VCaP (cell line): ENCODE measurements around the gene C1QTNF7.

Experiments used
- H3K27ac ChIP-seq: fragments of 450-650 bp; 2 replicates; pipeline ENCODE4 v1.5.1; 2017
- TF ChIP-seq, protein P1 (sequence below): fragments of 450-650 bp; conservative IDR thresholded peaks from 2 replicates; pipeline ENCODE4 v1.5.1; 2017; ENCODE audit warnings: mild to moderate bottlenecking, moderate library complexity

C1QTNF7 gene

DNA sequence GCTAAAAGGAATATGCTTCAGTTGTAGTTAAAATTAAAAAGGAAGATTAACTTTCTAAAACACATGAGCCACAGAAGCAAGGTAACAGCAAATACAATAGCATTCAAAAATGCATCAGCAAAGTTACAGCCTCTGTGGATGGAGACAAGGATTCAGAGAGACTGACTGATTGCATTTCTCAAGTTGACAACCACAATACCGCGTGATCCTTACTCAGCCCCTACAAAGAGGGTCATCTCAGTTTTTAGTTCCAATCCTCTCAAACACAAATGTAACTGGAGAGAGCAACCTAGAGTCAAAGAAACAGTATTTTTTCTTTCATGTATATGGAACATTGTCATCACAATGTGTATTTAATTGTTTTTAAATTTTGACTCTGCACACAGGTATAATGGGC is 14.2 kb upstream of the C1QTNF7 start:
- TF ChIP-seq, protein P1, sequence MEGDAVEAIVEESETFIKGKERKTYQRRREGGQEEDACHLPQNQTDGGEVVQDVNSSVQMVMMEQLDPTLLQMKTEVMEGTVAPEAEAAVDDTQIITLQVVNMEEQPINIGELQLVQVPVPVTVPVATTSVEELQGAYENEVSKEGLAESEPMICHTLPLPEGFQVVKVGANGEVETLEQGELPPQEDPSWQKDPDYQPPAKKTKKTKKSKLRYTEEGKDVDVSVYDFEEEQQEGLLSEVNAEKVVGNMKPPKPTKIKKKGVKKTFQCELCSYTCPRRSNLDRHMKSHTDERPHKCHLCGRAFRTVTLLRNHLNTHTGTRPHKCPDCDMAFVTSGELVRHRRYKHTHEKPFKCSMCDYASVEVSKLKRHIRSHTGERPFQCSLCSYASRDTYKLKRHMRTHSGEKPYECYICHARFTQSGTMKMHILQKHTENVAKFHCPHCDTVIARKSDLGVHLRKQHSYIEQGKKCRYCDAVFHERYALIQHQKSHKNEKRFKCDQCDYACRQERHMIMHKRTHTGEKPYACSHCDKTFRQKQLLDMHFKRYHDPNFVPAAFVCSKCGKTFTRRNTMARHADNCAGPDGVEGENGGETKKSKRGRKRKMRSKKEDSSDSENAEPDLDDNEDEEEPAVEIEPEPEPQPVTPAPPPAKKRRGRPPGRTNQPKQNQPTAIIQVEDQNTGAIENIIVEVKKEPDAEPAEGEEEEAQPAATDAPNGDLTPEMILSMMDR, result no peak
- no peak overlapping the region for H3K27ac ChIP-seq

DNA sequence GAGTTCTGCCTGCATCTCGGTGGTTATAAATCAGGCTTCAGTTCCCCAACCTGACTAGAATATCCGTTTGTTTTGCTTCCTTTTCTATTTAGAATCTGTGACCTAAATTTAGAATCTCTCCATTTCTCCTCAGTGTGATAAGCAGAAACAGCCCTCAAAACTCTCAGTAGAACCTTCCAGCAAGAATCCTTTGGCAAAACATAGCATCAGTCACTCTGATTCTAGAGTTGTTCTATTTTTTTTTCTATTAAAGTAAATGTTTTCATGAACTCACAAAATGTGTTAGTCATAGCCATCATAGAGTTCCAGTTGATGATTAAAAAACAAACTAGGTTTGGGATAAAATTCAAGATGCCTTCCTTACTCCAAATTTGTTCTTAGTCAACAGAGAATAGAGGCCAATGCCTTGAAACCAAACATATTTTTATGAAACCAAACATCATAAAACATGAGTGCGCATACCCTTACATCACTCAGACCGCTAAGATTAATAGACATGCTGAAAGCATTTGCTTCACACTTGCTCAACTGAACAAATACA is 13.2 kb upstream of the C1QTNF7 start:
- H3K27ac ChIP-seq, result no peak overlapping the region
- TF ChIP-seq, protein P1, result no peak

DNA sequence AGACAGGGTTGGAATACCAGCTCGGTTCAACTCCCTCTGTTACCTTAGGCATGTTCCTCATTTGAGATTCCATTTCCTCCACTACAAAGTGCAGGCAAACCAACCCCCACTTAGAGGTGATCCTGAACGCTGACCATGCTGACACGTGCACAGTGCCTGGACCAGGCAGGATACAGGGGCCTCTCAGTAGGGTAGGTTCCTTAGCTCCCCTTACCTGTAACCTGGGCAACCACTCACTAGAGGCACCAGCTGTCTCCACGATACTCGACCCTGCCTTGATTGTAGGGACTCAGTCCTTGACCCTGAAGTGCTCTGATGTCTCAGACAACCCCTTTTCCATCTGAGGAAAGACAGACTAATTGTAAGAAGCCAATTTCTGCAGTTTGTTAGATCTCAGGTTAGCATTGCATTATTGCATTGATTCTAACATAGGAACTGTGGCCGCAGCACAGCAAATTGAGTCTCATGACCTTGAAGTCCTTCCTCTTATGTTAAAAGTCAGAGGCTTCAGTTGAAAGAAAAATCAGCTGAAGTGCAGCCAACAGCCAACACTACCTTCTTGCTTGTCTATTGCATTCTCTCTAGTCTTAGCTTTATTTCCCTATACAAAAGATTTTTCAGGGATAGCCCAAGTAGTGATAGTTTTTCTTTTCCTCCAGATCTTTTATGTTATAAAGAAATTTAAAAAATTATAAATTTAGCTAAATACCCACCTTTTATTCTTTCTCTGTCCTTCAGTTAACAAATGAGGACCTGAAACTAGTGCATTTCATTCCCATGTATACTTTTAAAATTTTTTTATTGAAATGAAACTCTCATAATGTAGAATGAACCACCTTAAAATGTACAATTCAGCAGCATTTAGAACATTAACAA is 11.2 kb upstream of the C1QTNF7 start:
- TF ChIP-seq, protein P1, result no peak
- no peak overlapping the region for H3K27ac ChIP-seq

DNA sequence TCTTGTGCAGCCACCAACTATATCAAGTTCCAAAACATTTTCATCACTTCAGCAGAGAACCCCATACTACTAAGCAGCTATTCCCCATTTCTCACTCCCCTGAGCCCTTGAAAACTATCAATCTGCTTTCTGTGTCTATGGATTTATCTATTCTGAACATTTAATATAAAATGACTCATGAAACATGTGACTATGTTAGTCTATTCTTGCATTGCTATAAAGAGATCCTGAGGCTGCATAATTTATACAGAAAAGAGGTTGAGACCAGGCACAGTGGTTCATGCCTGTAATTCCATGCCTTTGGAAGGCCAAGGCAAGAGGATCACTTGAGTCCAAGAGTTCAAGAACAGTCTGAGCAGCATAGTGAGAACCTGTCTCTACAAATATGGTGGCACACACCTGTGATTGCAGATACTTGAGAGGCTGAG is 10.6 kb upstream of the C1QTNF7 start:
- TF ChIP-seq, protein P1, result no peak
- no peak overlapping the region for H3K27ac ChIP-seq

DNA sequence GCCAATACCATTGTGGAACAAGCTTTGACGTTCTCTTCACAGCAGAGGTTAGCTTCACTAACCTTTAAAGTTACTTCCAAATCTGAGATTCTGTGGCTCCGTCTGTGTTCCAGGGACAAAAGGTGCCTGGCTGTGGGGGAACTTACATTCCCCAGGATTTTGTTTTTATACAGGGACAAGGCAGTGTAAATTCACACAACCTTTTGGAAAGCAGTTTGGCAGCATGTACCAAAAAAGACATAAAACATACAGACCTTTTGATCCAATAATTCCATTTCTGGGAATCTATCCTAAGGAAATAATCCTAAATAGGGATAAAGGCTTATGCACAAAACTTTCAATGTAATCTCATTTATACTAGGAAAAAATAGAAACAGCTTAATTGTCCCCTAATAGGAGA is 8.9 kb upstream of the C1QTNF7 start:
- TF ChIP-seq, protein P1, result no peak
- H3K27ac ChIP-seq, result no peak overlapping the region

DNA sequence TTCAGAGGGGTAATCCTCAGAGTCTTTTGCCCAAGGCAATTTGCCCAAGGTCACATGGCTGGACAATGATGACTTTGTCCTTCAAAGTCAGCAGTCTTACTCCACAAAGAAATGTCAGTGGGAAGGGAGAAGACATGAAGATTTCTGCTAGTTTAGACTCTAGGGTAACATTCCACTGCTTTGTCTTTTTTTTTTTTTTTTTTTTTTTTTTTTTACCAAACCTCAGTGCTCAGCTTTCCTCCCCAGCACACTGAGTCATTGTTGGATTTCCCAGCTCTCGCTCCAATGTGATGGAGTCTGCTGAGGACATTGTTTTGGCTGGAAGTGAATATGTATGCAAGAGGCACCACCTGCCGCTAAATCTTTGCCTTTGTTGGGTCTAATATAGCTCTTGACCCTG is 7.2 kb upstream of the C1QTNF7 start:
- H3K27ac ChIP-seq, result no peak overlapping the region
- TF ChIP-seq, protein P1, result no peak

DNA sequence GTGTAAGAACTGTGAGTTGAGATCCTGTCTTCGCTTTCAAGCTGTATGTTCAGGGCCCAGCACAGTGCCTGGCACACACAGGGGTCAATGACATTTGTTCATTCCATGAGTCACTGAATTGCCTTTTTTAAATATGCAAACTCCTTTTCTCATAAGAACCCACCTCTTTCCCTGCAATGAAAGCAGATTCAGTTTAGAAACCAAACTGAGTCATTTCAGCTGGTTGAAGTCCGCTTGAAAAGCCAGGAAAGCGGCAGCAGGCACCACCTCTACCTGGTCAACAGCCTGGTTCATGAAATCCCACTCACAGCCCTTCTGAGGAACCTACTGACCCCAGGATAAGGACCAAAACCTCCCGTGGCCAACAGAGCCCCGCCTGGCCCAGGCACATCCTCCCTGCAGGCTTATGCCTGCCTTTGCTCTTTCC is 4.5 kb upstream of the C1QTNF7 start:
- H3K27ac ChIP-seq, result no peak overlapping the region
- TF ChIP-seq, protein P1, result no peak
